DMS 273 (cell line): Measurements from ENCODE around the gene BDP1.
A peak's percentile ranks its signal among the peaks of the same experiment; 100 is the strongest.
"Not testable (repeated sequence)": the region's sequence is repeated elsewhere in the genome, so short reads cannot be mapped to it uniquely, and the experiment has no call there.

Experiments
- DNase-seq: peaks from one replicate; lab custom pipeline; 2025; ENCODE audit not compliant: unreplicated experiment; lab: John Stamatoyannopoulos, UW

BDP1 gene

GRCh38 chr5:71461360-71461759 lies 5.9 kb downstream of the BDP1 start:
- no peak for DNase-seq

- DNase-seq: no peak
Observed at GRCh38 chr5:71471193-71471592, 15.7 kb downstream of the BDP1 start.

GRCh38 chr5:71475788-71476384 lies 20.4 kb downstream of the BDP1 start:
- DNase-seq: peak; percentile 43

GRCh38 chr5:71481441-71481840 lies 26.0 kb downstream of the BDP1 start:
- DNase-seq: no peak

- DNase-seq: peak; percentile 45
Observed at GRCh38 chr5:71482132-71482531, 26.7 kb downstream of the BDP1 start.

- DNase-seq: no peak
Observed at GRCh38 chr5:71483355-71483754, 27.9 kb downstream of the BDP1 start.

GRCh38 chr5:71492817-71493615 lies 37.6 kb downstream of the BDP1 start:
- no peak for DNase-seq

GRCh38 chr5:71494202-71494601 lies 38.8 kb downstream of the BDP1 start:
- DNase-seq: not testable (repeated sequence)

GRCh38 chr5:71498756-71499155 lies 43.3 kb downstream of the BDP1 start:
- DNase-seq: not testable (repeated sequence)

- no peak for DNase-seq
Observed at GRCh38 chr5:71503536-71503935, 48.1 kb downstream of the BDP1 start.

- DNase-seq: no peak
Observed at GRCh38 chr5:71522151-71522550, 66.7 kb downstream of the BDP1 start.

- DNase-seq: not testable (repeated sequence)
Observed at GRCh38 chr5:71525611-71526010, 70.2 kb downstream of the BDP1 start.

- DNase-seq: no peak
Observed at GRCh38 chr5:71528206-71528605, 72.8 kb downstream of the BDP1 start.

- no peak for DNase-seq
Observed at GRCh38 chr5:71529682-71530081, 74.2 kb downstream of the BDP1 start.

- DNase-seq: no peak
Observed at GRCh38 chr5:71533142-71533541, 77.7 kb downstream of the BDP1 start.

- DNase-seq: peak; percentile 31
Observed at GRCh38 chr5:71533615-71534014, 78.2 kb downstream of the BDP1 start.

- DNase-seq: no peak
Observed at GRCh38 chr5:71537687-71538086, 82.2 kb downstream of the BDP1 start.

- not testable (repeated sequence) for DNase-seq
Observed at GRCh38 chr5:71550885-71551284, 95.4 kb downstream of the BDP1 start.

GRCh38 chr5:71551582-71551981 lies 96.1 kb downstream of the BDP1 start:
- not testable (repeated sequence) for DNase-seq

GRCh38 chr5:71552026-71552749 lies 96.7 kb downstream of the BDP1 start:
- DNase-seq: not testable (repeated sequence)

GRCh38 chr5:71563161-71563560 lies 107.7 kb downstream of the BDP1 start:
- DNase-seq: no peak

- DNase-seq: no peak
Observed at GRCh38 chr5:71564895-71565294, 109.4 kb downstream of the BDP1 start.
